Heart left ventricle (tissue), 16 donors: Measurements from ENCODE around the gene RTN3. TPM values are rescaled to one million over a fixed set of nuclear protein-coding genes. Genes with fewer than 3 reads are reported as not detected.

Experiments used
- ATAC-seq, 4 donors: fragments of 200-7000 bp; cut with Tn5 transposase; one replicate each; pipeline ENCODE4 v1.9.1; 2020 to 2022; ENCODE audit warnings: moderate library complexity in 4 of 4, mild to moderate bottlenecking in 3 of 4, moderate number of reproducible peaks in 1 of 4
- DNase-seq, 5 donors: peaks; one replicate each; pipeline ENCODE4 v3.0.0-alpha.2; 2020
- H3K27ac ChIP-seq, 12 donors: fragments of 200-600 bp; sonication (generic) in 4 of 12; one replicate each; pipeline versions ENCODE4 v1.5.0 to v1.8.0; 2016 to 2022; ENCODE audit warnings: mild to moderate bottlenecking in 2 of 12
- H3K27me3 ChIP-seq, 9 donors: fragments of 200-600 bp; sonication (generic) in 2 of 9; one replicate each; pipeline versions ENCODE4 v1.5.1 to v1.8.0; 2016 to 2022; ENCODE audit warnings: mild to moderate bottlenecking in 3 of 9
- H3K36me3 ChIP-seq, 9 donors: fragments of 200-600 bp; sonication (generic) in 2 of 9; one replicate each; pipeline versions ENCODE4 v1.5.0 to v1.8.0; 2018 to 2022; ENCODE audit warnings: mild to moderate bottlenecking in 2 of 9
- H3K4me1 ChIP-seq, 12 donors: fragments of 200-600 bp; sonication (generic) in 4 of 12; one replicate each; pipeline versions ENCODE4 v1.5.0 to v1.8.0; 2016 to 2022; ENCODE audit warnings: mild to moderate bottlenecking in 3 of 12
- H3K4me3 ChIP-seq, 12 donors: fragments of 200-600 bp; sonication (generic) in 4 of 12; one replicate each; pipeline versions ENCODE4 v1.5.0 to v1.8.0; 2017 to 2022; ENCODE audit warnings: mild to moderate bottlenecking in 9 of 12, moderate library complexity in 4 of 12
- H3K9me3 ChIP-seq, 12 donors: fragments of 200-600 bp; sonication (generic) in 4 of 12; one replicate each; pipeline versions ENCODE4 v1.5.0 to v1.8.0; 2016 to 2022; ENCODE audit warnings: mild to moderate bottlenecking in 1 of 12
- CTCF ChIP-seq, 12 donors: fragments of 200-600 bp; sonication (generic) in 4 of 12; IDR thresholded peaks; one replicate each; pipeline versions ENCODE4 v1.5.0 to v1.8.0; 2018 to 2022; ENCODE audit warnings: antibody characterized with exemption in 12 of 12, mild to moderate bottlenecking in 5 of 12
- POLR2A ChIP-seq, 2 donors: fragments of 450-650 bp; IDR thresholded peaks; one replicate each; pipeline ENCODE4 v1.6.1; 2017; ENCODE audit warnings: antibody characterized with exemption in 2 of 2, mild to moderate bottlenecking in 2 of 2, moderate library complexity in 2 of 2
- WGBS, 4 donors: extraction: QIAGEN DNeasy Blood & Tissue Kit in 2 of 4; methylation state at CpG; one replicate each; pipeline versions ENCODE4 v1.1.5 to v1.1.7; 2013 to 2018; 5-methylcytosine and 5-hydroxymethylcytosine counted together
- intact Hi-C, 10 donors: fragments of 100-400 bp; cut with DNase I; formaldehyde crosslinking; loops; one replicate each; pipeline versions ENCODE4 v1.11.1 to v1.14.2; 2022
- polyA plus RNA-seq, 2 donors: library from polyadenylated mRNA; stranded (reverse); fragments of 200-250 nt; gene quantifications; one replicate each; pipeline ENCODE4 v1.2.3, GENCODE V29; 2013
- total RNA-seq, 9 donors: library from RNA; depleted of rRNA in 2 of 9; stranded (reverse); fragments of >200 nt in 2 of 9; fragmentation: NEBNext Ultra II Directional in 3 of 9; extraction: Animal tissue kit (Norgen Biotek cat#: 25700) in 3 of 9; gene quantifications; one replicate each; pipeline versions ENCODE4 v1.1.0 to v1.2.4, GENCODE V29; 2016 to 2023
- donor health status: ischemic (EF 13 %, LVEDD 7.1; RV severe dilation, severe dysfunction).
- donor health status: healthy with polysubstance abuse.
- donor health status: DM: no; HTN: yes; CAD: no.
- donor health status: DM: no; HTN: no; CAD: no.
- donor health status: ischemic (EF 25% LVEDD 6.9; RV normal size, moderate dysfunction).
- donor health status: ischemic (EF 25% LVEDD 5.7; RV mildly dilated, moderate dysfunction).
- donor health status: healthy.
- donor health status: DM: yes; HTN: yes; CAD: no.
- donor health status: ischemic (EF 35%, LVEDD 5.7; RV mildly dilated, moderate dysfunction).
- donor health status: nonischemic (EF 11% LVEDD 7.7; RV severe dilation, severe dysfunction).
- donor health status: DM: yes; HTN: yes; CAD: no.
- donor health status: PGD.
- donor health status: ischemic (EF 29% LVEDD 5.4; RV normal size, mild dysfunction).
- donor health status: nonischemic (EF 23%, LVEDD 6.1; RV moderate dilation, normal function).

Gene RTN3
- total and polyA plus RNA-seq, 11 donors: 31.2 to 82.9 (median 65.9) TPM

GRCh38 chr11:63705526-63705925, 24.2 kb downstream of the RTN3 start:
- Histone ChIP-seq H3K27ac (no peak overlapping the region), H3K9me3 (no peaks in the 10 kb centered on the region), H3K36me3 (peaks cover 0 to 6% (median 0%) of the 10 kb centered on the region in 9 donors), H3K27me3 (no peaks in the 10 kb centered on the region), H3K4me3 (no peak overlapping the region), H3K4me1 (peaks cover 0 to 29% (median 9%) of the 10 kb centered on the region in 12 donors)
- ATAC-seq (no peak), DNase-seq (no peak)
- intact Hi-C loops: no loop called here
- TF ChIP-seq POLR2A (IDR thresholded peaks at IDR 0.05): no peak
- 57 to 73% (median 64%) methylated on average over 2 of the region's 2 CpGs for WGBS, 4 donors

- 93 to 98% (median 95%) methylated on average over 1 of the region's 1 CpG for WGBS, 4 donors
- ATAC-seq (no peak), DNase-seq (no peak)
- no peak overlapping the region for H3K4me3 ChIP-seq
- H3K27me3 ChIP-seq: no peaks in the 10 kb centered on the region
- no peak for TF ChIP-seq POLR2A (IDR thresholded peaks at IDR 0.05)
- TF ChIP-seq CTCF (IDR thresholded peaks at IDR 0.05): no peak
- peaks cover 0 to 36% (median 13%) of the 10 kb centered on the region in 12 donors for H3K4me1 ChIP-seq
- no peaks in the 10 kb centered on the region for H3K9me3 ChIP-seq
- H3K27ac ChIP-seq: no peak overlapping the region
- intact Hi-C loops: no loop called here
- peaks cover 0 to 6% (median 0%) of the 10 kb centered on the region in 9 donors for H3K36me3 ChIP-seq
Observed at GRCh38 chr11:63708764-63709163, 27.5 kb downstream of the RTN3 start.

GRCh38 chr11:63709336-63709884, 28.1 kb downstream of the RTN3 start:
- ATAC-seq (no peak), DNase-seq (no peak)
- 60 to 75% (median 65%) methylated on average over 3 of the region's 3 CpGs for WGBS, 4 donors
- H3K4me3 ChIP-seq: no peak overlapping the region
- intact Hi-C loops: no loop called here
- no peaks in the 10 kb centered on the region for H3K27me3 ChIP-seq
- H3K36me3 ChIP-seq: peaks cover 0 to 6% (median 0%) of the 10 kb centered on the region in 9 donors
- TF ChIP-seq CTCF (IDR thresholded peaks at IDR 0.05) (no peak), POLR2A (IDR thresholded peaks at IDR 0.05) (no peak)
- H3K9me3 ChIP-seq: no peaks in the 10 kb centered on the region
- no peak overlapping the region for H3K27ac ChIP-seq
- peaks cover 0 to 36% (median 13%) of the 10 kb centered on the region in 12 donors for H3K4me1 ChIP-seq

GRCh38 chr11:63710476-63711217, 29.3 kb downstream of the RTN3 start:
- ATAC-seq: peak in 3 of 4 donors; percentile 66 to 75 (median 72)
- H3K27me3 ChIP-seq: no peaks in the 10 kb centered on the region
- H3K9me3 ChIP-seq: no peaks in the 10 kb centered on the region
- TF ChIP-seq POLR2A (IDR thresholded peaks at IDR 0.05) (no peak), CTCF (IDR thresholded peaks at IDR 0.05) (peak in 6 of 12 donors; percentile 8 to 41 (median 23))
- no peak overlapping the region for H3K4me3 ChIP-seq
- H3K4me1 ChIP-seq: peaks cover 0 to 29% (median 9%) of the 10 kb centered on the region in 12 donors
- peak overlapping the region in 1 of 12 donors; percentile 43 for H3K27ac ChIP-seq
- WGBS, 4 donors: 70 to 79% (median 74%) methylated on average over 11 of the region's 11 CpGs
- intact Hi-C loops: no loop called here
- peaks cover 0 to 9% (median 0%) of the 10 kb centered on the region in 9 donors for H3K36me3 ChIP-seq
- DNase-seq: no peak
